ENCODE results near the gene KRT14.
"Not testable (repeated sequence)": the region's sequence is repeated elsewhere in the genome, so short reads cannot be mapped to it uniquely, and the experiment has no call there.

KRT14 gene

DNA sequence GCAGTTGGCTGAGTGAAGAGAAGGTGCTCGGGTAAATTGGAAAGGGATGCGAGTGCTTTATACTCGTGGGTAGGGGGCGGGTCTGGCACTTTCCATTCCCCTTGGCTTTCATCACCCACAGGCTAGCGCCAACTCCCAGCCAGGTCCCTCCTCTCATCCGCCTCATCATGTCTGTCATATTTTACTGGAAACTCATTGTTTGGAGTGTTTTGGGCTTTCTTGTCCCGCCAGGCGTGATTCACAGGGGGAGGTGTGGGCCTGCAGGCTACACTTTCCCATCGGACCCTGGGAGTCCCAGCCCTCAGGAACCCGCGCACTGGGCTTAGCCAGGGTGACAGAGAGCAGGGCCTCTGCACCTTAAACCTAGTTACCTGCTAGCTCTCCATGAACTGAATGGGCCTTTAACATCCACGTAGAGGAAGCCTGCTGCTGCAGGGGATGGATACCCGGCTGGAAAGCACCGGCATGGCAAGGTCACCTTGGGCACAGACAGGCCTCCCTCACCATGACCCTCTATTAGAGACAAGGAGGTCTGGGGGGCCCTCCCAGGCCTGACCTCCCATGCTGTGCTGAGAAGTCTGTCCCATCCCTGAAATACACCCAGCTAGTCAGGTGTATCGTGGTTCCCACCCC lies at the start of gene KRT14:
KRT14 (minus strand) TSS at position 33 of the 633 bp plus-strand sequence. CDS start 61 bp downstream, outside the sequence.
- DNase-seq: no peak

DNA sequence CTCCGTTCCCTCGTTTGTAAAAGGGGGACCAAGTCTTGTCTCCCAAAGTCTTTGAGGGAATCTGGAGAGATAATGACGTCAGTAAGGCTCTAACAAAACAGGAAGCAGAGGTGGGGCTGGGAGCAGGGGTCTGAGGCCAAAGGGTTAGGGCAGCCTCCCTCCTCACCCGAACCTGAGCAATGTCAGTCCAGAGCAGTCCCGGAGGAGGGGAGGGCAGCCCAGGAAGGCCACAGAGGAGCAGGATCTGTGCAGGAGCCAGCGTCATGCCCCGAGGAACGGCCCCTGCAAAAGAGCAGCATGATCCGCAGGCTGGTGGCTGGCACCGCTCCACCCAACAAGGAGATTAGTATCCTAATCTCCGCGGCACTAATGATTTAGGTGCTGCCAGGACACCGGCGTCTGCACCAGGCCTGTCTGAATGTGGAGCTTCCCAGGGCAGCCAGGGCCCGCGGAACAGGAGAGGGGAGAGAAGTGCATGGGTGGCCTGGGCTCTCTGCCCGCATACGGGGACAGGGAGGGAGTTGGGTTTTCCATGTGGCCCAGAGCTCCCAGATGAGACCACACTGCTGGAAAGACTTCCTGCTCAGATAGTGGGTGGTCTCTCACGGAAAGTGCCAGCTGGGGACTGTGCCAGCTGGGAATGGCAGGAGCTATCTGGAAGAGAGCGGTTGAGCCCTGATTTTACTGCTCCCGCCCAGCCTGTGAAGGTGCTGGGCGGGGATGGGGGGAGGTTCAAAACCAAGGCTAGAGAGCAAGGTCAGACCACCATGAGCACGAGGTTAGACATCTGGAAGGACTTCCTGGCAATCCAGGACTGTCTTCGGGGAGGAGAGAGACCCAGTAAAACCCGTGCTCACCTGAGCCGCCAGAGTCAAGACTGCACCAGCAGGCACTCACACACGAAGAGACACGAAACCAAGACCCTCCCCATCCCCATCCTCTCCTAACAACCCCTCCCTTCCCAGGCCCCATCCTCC lies 48.7 kb upstream of the KRT14 start:
- DNase-seq: no peak

DNA sequence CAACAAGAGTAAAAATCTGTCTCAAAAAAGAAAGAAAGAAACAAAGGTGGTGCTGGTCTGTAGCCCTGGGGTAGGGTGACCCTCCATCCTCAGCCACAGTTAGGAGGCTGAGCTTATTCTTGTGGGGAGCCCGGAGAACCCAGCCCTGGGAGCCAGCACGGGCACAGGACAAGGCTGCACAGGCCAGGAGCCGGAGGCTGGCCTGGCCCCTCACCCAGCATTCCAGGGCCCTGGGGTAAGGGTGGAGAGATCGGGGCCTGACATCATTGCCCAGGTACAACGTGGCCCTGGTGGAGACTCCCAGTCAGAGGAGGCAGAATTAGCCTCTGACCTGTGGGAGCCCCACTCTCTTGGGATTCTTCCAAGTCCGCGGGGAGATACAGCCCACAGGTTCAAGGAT lies 47.9 kb upstream of the KRT14 start:
- no peak for DNase-seq

DNA sequence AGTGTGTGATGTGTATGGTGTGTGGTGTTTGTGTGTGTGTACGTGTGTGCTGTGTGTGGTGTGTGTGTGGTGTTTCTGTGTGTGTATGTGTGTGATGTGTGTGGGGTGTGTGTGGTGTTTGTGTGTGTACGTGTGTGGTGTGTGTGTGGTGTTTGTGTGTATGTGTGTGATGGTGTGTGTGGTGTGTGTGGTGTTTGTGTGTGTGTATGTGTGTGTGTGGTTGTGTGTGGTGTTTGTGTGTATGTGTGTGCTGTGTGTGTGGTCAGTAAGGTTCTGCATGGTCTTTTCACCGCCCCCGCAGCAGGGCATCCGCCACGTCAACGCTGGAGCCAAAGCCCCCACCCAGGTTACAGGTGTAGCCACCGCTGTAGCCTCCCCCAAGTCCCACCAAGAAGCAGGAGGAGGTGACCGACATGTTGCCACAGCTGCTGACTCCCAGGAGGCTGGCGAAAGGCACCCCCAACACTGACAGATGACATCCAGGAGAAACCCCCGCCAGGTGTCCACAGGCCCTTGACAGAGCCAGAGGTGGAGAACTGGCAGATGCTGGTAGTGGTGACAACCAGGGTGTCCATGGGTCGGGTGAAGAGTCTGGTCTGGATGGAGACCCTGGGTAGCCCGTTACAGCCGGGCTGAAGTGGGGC lies 47.0 kb upstream of the KRT14 start:
- DNase-seq: no peak

DNA sequence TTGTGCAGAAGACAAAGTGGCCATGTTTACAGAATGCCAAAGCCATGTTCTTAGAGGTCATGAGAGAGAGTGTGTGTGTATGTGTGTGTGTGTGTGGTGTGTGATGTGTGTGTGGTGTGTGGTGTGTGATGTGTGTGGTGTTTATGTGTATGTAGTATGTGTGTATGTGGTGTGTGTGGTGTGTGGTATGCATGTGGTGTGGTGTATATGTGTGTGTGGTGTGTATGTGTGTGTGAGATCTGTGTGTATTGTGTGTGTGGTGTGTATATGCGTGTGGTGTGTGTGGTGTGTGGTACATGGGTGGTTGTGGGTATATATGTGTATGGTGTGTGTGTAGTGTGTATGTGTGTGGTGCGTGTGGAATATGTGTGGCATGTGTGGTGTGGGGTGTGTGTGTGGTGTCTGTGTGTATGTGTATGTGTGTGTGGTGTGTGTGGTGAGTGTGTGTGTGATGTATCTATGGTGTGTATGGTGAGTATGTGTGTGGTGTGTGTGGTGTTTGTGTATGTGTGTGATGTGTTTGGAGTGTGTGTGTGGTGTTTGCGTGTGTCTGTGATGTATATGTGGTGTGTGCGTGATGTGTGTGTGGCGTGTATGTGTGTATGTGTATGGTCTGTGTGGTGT lies 45.9 kb upstream of the KRT14 start:
- no peak for DNase-seq

DNA sequence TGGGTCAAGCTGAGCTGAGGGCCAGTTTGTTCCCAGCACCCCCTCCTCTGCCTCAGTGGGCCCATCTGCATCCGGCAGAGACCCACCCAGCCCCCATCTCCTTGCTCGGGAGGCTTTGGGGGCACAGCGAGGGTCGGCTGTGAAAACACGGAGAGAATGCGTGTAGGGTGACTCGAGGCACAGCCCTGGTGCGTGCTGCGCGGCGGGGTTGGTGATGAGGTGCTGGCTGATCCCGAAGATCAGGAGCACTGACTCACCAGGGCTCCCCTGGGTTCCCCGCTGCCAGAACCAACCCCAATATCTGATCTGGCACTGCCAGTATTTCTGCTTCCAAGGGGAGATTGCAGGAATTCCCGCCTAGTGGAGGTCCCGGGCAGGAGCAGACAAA lies 45.2 kb upstream of the KRT14 start:
- no peak for DNase-seq

DNA sequence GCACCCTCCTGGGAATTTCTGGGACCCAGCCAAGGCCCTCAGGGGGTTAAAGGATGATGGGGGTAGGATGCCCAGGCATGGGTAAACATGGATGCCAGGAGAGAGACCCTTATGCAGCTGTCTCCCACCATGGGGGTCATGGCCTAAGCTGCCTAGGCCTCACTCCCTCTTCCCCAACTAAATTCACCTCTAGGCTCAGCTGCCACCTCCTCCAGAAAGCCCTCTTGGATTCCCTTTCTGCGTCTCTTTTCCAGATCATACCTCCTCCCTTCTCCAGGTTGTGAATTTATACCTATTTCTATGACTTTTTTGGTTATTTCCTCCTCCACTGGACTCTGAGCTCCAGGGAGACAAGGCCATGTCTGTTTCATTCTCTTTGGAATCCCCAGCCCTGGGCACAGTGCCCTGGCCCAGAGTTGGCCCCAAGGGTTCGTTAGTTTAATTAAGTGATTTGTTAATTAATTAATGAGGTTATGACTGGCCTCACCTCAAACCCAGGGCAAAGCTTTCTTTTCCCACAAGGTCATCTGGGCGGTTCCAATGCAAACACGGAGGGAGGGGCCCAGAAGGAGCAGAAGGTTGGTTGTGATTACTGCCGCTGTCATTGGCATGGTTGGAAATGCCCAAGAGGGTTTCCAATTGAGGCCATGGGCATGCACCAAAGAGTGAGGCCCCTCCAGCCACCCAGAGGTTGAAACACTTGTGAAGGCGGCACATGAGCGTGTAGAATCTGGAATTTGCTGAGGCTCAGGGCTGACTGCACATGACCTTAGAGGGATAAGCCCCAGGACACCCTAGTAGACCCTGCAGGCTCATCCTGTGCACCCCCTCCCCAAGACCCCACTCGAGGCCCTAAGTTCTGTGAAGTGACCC lies 44.6 kb upstream of the KRT14 start:
- DNase-seq: no peak

DNA sequence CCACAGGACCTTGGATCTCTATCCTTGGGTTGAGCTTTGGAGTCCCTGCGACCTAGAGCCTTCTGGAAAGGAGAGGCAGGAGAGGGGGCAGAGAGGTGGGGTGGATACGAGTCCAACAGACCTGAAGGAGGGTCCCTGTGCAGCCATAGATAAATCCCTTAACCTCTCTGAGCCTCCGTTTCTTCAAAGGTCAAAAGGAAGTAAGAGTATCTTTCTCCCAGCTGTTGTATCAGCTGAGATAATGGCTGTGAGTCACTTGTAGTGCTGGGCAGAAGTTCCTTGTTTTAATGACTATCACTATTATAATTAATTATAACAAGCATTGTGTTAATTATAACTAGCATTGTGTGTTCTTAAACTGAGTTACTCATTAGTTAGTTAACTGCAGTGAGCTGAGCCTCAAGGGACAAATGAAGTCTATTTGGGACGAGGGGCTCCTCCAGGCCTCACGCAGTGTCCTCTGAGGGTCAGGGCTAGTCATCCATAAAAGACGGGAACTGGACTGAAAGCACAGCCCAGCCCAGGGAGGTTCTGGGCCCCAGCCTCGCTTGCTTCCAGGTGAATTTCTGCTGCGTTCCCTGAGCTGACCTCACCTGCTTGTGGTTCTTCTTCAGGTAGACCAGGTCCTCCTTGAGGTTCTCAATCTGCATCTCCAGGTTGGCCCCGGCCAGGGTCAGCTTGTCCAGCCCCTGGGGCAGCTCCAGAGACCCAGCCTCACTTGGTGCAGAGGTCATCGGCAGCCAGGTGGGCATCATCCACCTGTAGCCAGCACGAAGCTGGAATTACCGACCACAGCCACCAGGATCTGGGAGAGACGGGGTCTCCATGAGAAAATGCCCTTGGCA lies 43.4 kb upstream of the KRT14 start:
- no peak for DNase-seq

DNA sequence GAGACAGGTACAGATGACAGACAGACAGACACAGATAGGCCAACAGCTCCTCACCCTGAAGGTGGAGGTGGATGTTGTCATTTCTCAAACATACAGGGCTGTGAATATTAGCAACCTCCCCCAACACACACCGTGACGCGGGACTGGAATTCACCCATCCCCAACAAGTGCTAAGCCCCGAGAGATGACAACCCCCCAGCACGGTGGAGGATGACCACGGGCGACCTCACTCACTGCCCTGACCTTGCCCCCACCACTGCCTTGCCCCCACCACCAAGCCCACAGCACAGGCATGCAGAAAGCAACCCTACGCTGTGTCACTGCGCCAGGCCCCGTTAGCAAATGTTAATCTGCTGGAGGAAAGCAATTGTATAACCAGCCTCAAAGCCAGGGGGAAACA lies 42.6 kb upstream of the KRT14 start:
- DNase-seq: no peak

DNA sequence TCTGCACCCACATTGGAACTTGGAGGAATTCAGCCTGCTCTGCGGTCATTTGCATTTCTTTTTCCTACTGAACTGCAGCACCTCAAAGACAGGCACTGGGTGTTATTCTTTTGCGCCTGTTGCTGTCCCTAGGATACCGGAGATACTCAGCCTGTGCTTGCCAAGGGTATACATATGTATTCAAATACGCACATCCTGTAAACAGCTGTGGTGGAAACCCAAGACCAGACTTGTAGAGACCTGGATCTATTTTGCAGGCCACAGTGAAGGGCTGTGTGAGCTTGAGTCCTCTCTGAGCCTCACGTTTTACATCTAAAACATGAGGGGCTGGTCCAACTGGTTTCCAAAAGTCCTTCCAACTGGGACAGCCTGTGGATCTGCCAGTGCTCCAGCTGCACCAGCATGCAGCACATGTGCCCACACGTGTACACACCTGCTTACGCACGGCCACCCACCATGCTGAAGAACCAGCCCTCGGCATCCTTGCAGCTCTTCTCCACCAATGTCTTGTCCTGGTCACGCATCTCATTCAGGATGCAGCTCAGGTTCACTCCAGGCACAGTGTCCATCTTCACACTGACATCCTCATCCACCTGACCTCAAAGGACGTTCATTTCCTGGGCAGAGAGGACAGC lies 42.0 kb upstream of the KRT14 start:
- DNase-seq: not testable (repeated sequence)

DNA sequence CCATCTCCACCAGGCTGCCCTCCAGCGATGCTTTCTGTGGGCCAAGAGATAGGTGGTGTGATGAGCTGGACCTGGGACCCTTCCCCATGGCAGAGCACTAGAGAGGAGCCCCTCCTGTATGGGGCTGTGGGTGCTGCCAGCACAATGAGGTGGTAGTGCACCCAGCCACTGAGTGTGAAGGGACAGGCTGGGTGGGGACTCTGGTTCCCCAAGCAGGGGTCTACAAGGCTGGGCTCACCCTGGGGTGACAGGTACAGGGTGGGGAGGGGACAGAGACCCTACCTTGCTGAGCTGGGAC lies 41.3 kb upstream of the KRT14 start:
- DNase-seq: not testable (repeated sequence)

DNA sequence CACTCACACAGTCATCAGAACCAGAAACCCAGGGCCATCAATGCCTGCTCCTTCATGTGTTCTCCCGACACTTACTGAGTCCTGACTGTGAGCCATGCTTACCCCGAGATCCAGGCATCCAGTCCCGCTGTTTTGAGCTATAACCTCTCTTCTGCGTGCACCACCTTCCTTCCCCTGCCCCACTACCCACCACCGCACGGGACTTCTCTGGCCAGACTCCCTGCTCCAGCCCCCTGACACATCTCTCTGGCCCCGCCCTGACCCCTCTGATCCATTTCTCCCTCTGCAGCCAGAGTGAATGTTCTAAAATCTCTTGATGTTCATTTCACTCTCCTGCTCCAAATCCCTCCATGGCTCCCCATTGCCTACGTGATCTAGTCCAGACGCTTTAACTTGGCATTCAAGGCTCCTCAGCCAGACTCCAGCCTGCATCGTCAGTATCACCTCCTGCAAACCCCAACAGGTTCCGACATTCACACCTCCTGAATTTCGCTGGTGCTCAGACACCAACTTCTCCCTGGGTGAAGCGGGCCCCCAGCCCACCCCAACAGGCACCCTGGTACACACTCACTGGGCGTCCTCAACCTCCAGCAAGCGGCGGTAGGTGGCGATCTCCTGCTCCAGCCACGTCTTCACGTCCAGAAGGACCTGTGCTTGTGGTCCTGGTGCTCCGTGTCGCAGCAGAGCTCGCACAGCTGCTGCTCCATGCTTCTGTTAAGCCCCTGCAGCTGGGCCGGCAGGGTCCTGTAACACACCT lies 40.8 kb upstream of the KRT14 start:
- no peak for DNase-seq

DNA sequence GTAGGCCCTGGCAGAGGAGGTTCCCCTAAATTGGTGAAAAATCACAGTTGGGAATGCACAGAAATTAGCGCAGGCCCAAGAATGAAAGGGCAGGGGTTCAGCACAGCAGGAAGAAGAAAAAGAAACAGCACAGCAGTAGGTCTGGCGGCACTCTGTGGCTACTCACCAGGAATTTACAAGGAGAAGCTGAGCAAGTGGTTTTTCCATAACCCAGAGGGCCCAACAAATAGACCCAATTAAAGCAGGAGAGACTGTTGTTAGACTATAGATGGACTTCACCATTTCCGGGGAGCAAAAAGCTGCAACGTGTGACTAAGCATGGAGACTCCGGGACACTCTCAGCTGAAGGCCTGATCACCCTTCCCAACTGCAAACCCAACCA lies 40.2 kb upstream of the KRT14 start:
- not testable (repeated sequence) for DNase-seq

DNA sequence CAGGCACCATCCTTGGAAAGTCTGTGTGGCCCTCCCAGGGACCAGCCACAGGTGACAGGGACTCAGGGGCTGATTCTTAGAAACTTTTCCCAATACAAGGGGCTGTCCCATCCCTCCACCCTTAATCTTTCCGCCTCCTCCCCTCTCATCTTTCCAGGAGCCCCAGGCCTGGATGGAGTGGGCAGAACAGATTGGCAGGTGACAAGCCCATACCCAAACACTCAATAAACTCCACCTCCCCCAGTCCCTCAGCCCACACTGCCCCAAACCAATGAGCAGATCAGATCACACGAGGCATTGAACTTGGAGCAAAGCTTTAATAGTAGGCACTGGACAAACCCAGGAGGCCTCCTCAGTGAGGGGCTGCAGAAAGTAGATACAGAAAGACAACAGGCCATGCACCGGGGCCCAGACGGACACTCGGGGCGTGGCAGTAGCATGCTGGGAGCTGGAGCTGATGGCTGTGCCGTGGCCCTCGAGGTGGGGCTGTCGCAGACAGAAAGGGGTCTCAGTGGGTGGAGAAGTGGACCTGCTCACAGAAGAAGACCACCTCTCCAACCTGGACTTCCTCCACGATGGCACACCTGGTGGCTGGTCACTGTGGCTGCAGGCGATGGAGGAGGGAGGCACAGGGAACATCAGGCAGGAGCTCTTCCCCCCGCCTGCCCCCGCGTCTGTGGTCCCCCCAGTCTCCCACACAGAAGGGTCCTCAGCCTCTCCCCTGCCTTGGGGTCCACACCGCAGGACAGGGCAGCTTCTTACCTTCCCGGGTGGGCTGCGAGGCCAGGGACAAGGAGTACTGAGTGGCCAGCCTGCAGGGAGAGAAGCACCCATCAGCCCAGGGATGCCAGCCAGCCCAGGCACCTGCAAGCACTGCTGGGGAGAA lies 39.6 kb upstream of the KRT14 start:
- DNase-seq: not testable (repeated sequence)

DNA sequence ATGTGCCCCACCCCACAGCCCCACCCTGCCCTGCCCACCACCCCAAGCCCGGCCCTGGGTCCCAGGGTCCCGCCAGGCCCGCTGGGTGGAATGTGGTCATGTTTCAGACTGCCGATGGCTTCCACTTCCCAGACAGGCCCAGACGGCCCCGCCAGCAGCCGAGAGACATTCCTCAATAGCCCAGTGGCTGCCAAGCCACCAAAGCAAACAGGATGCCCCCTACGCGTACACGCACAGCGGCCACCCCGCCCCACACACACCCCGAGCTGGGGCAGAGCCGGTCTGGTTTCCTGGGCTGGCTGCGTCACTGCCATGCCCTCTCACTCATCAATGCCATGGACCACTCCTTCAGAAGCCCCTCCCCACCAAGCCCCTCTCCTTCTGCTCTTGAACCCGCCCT lies 38.9 kb upstream of the KRT14 start:
- no peak for DNase-seq

DNA sequence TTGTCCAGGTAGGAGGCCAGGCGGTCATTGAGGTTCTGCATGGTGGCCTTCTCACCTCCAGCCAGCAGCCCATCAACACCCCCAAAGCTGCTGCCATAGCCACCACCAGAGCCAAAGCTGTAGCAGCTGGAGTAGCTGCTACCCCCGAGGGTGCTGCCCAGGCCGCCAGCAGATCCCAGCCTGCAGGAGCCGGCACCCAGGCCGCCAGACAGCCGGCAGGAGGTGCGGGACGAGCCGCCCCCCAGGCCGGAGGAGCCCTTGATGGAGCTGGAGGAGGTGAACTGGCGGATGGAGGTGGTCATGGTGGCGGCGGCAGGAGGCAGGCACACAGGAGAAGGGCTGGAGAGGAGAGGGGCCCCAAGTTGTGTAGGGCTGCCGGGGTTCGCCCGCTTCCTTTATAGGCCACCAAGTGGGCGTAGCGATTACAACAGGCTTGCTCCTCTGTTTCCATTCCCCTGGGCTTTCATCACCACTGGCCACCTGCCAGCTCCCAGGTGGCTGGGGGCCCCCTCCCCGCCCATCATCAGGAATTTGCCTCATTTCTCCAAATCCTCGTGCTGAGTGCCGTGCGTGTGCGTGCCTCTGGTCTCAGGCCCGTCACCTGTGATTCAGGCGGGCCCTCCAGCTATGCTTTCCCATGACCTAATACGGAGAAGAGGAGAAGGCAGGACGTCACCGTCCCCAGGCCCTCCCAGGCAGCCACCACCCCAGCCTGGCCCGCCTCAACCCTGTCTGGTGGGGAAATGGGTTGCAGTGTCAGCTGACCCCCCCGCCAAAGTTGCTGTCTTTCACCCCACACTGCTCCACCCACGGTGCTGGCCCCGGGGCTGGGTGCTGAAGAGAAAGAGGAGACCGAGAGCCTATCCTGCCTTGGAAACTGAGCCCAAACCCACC lies 37.8 kb upstream of the KRT14 start, which contains the start of gene KRT17:
KRT17 (minus strand) TSS at position 368 of the 894 bp plus-strand sequence; CDS start at position 302, 66 bp downstream.
- no peak for DNase-seq

DNA sequence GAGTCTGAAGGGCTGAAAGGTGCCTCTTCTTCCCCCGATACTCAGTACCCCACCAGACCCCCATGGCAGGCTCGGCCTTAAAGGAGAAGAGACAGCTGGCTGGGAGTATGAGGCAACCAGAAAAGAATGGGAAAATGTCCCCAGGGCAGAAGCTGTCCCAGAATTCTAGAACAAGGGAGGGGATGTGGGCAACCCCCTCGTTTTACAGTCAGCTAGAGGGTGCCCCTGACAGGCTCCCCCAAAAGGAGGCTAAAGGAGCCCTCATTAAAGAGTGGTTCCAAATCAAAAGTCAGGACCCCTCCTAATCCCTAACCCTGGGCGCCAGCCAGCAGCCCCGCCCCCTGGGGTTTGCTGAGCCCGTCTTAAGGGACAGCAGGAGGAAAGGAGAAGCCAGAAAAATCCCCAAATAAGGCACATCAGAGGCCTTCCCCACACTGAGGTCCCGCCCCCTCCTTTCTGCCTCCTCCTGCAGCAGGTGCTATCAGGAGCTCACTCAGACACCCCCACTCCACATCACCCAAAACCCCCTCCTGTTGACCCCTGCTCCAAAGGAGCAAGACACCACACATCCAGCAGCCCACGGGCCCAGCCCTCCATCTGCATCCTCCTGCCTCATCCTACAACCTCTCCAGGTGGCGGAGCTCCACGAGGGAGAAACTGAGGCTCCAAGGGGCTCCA lies 36.6 kb upstream of the KRT14 start:
- not testable (repeated sequence) for DNase-seq

Data from NCI-H1436 treated with DMSO at 0.1 percent for 48 hours (cell line).